GM10248 (cell line): ENCODE results near the gene GAP43.

Experiments
- CTCF ChIA-PET: fragments of 300-600 bp; sonication (Branson Sonifier 250); formaldehyde crosslinking; extraction: SDS; loops from one replicate; lab custom pipeline; 2021; ENCODE audit warnings: antibody characterized with exemption; lab: Yijun Ruan, JAX
- POLR2A ChIA-PET: fragments of 350-650 bp; sonication (Branson Sonifier 250); formaldehyde crosslinking; extraction: SDS; loops from one replicate; lab custom pipeline; 2020; ENCODE audit warnings: antibody characterized with exemption; lab: Yijun Ruan, JAX
- DNase-seq: peaks from one replicate; pipeline ENCODE4 v3.0.0; 2012; ENCODE audit errors: extremely low spot score
- TF ChIP-seq, protein P1 (sequence below): IDR thresholded peaks from 2 replicates; pipeline ENCODE4 v1.5.1; 2012; ENCODE audit warnings: mild to moderate bottlenecking, low read depth; ENCODE audit errors: extremely low read depth, missing control alignments, control extremely low read depth

GAP43 gene

DNA sequence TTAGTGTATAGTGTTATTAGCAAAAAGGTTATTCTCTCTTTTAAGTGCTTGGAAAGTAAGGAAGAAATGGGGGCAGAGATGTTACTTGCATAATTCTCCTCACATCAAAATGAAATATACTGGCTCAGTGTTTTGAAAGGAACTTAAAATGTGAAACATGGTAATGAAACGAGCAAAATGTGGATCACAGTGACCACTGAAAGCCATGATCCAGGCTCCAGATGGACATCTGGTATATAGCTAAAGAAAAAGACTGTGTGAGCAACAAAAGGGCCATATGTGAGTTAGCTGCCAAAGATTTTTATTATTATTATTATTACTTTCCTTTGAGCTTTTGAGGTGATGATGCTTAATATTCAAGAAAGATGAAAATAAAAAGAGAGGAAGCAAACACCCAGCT is 89.6 kb downstream of the GAP43 start:
- ChIA-PET POLR2A (no interaction called here), CTCF (interaction anchor here (1.2 kb wide), 1 partner anchor 9 kb away, joined by 3 read pairs; no protein-coding TSS in a partner anchor)
- no peak for DNase-seq
- TF ChIP-seq, protein P1, sequence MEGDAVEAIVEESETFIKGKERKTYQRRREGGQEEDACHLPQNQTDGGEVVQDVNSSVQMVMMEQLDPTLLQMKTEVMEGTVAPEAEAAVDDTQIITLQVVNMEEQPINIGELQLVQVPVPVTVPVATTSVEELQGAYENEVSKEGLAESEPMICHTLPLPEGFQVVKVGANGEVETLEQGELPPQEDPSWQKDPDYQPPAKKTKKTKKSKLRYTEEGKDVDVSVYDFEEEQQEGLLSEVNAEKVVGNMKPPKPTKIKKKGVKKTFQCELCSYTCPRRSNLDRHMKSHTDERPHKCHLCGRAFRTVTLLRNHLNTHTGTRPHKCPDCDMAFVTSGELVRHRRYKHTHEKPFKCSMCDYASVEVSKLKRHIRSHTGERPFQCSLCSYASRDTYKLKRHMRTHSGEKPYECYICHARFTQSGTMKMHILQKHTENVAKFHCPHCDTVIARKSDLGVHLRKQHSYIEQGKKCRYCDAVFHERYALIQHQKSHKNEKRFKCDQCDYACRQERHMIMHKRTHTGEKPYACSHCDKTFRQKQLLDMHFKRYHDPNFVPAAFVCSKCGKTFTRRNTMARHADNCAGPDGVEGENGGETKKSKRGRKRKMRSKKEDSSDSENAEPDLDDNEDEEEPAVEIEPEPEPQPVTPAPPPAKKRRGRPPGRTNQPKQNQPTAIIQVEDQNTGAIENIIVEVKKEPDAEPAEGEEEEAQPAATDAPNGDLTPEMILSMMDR, result no peak

DNA sequence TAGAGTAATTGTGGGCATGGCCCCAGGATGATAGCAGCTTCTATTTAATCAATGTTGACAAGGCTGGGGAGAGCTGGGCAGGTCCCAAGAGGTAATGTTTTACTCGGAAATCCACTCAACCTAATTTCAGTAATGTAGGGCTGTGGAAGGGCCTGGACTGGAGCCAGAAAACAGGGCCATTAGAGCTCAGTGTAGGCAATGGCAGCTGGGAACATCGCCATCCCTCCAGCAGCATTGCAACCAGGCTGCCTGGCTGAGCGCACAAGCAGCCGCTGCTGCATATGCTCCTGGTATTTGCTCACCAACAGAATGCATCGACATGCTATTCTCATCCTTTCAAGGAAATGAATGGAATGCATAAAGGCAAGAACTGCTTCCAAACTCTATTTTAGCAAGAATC is 90.0 kb downstream of the GAP43 start:
- ChIA-PET CTCF (no interaction called here), POLR2A (no interaction called here)
- DNase-seq, result no peak
- TF ChIP-seq, protein P1, result no peak

DNA sequence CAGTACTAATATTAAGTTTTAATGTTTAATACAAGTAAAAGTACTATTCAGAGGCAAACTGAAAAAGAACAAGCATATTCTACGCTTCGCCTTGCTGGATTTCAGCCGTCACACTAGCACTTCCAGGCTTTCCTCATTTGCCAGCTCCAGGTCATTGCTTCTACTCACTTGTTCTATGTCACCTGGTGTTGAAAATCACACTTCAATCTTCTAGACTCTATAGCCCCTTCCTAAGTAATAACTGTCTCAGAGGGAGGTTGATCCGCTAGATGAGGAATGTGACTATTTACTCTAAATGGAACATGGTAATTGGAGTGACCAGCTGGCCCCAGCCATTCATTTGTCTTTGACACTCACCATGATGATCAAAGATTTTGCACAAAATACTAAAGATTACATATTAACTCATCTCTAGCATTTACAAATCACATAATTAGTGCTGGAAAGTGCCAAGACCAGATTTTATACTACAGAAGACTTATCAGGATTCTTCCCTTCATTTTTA is 92.0 kb downstream of the GAP43 start:
- TF ChIP-seq, protein P1, result no peak
- DNase-seq, result no peak
- ChIA-PET CTCF (interaction anchor here (1.3 to 1.6 kb wide), 3 partner anchors 22 to 97 kb away, joined by 3 to 4 read pairs (median 4); no protein-coding TSS in a partner anchor), POLR2A (no interaction called here)

DNA sequence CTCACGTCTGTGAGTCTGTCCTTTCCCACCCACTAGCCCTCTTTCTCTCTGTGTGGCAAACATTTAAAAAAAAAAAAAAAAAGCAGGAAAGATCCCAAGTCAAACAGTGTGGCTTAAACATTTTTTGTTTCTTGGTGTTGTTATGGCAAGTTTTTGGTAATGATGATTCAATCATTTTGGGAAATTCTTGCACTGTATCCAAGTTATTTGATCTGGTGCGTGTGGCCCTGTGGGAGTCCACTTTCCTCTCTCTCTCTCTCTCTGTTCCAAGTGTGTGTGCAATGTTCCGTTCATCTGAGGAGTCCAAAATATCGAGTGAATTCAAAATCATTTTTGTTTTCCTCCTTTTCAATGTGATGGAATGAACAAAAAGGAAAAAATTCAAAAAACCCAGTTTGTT is 97.7 kb downstream of the GAP43 start:
- TF ChIP-seq, protein P1, result no peak
- DNase-seq, result no peak
- ChIA-PET CTCF (no interaction called here), POLR2A (no interaction called here)

DNA sequence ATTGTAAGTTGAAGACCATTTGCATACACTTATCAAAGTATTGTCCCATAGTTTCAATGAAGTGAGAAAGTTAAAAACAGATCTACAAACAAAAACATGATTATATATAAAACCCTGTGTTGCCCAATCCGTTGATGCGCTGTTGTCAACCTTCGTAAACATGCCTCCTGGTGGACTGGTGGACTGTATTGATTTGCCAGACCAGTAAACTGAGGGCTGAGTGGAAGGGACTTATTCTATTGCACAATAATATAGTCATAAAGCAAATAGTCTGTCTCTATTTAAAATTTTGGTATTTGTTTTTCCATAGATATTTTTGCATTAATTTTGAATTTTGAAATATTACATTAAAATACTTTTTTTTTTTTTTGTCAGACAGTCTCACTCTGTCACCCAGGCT is 102.5 kb downstream of the GAP43 start:
- ChIA-PET CTCF (no interaction called here), POLR2A (no interaction called here)
- TF ChIP-seq, protein P1, result no peak
- no peak for DNase-seq

DNA sequence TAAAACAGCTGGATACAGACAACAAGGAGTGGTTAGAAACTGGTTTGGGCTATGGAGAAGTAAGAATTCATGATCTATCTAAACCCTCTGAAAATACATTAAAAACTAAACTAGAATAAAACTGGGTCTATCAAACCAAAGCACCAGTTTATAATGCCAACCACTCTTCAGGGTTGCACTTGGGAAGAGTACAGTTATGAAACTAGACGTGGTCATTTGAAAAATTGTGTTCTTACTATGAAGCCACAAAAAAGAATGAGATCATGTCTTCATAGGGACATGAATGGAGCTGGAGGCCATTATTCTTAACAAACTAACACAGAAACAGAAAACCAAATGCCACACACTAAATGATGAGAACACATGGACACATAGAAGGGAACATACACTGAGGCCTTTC is 103.8 kb downstream of the GAP43 start:
- DNase-seq, result no peak
- POLR2A ChIA-PET, result no interaction called here
- CTCF ChIA-PET, result no interaction called here
- TF ChIP-seq, protein P1, result no peak
